ENCODE data around the gene TRIM10.

Gene TRIM10

DNA sequence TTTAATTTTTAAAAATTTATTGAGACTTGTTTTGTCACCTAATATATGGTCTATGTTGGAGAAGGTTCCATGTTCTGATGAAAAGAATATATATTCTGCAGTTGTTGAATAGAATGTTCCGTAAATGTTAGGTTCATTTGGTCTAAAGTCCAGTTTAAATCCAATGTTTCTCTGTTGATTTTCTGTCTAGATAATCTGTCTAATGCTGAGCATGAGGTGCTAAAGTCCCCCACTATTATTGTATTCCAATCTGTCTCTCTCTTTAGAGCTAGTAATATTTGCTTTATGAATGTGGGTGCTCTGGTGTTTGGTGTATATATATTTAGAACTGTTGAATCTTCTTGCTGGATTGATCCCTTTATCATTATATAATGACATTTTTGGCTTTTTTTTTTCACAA lies 17.8 kb upstream of the TRIM10 start:
- TF ChIP-seq ZNF548 (tag by site-specific recombination; IDR thresholded peaks at IDR 0.05) (no peak), ZNF404 (tag by site-specific recombination; IDR thresholded peaks at IDR 0.05) (no peak)
- TF ChIP-seq, protein P1, sequence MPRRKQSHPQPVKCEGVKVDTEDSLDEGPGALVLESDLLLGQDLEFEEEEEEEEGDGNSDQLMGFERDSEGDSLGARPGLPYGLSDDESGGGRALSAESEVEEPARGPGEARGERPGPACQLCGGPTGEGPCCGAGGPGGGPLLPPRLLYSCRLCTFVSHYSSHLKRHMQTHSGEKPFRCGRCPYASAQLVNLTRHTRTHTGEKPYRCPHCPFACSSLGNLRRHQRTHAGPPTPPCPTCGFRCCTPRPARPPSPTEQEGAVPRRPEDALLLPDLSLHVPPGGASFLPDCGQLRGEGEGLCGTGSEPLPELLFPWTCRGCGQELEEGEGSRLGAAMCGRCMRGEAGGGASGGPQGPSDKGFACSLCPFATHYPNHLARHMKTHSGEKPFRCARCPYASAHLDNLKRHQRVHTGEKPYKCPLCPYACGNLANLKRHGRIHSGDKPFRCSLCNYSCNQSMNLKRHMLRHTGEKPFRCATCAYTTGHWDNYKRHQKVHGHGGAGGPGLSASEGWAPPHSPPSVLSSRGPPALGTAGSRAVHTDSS (tag by site-specific recombination; IDR thresholded peaks at IDR 0.05): no peak
- no peaks in the 10 kb centered on the region for H3K9me3 ChIP-seq (ENCODE audit: control insufficient read depth, insufficient read depth, low read depth, low read length)
- no peak overlapping the region for H3K4me3 ChIP-seq (ENCODE audit: low read depth, low read length)
- no peak overlapping the region for H3K27ac ChIP-seq (ENCODE audit: extremely low read depth, low read depth, low read length)
- H3K36me3 ChIP-seq (ENCODE audit: control insufficient read depth in 2 of 2, insufficient read depth in 1 of 2, low read length in 2 of 2): no peaks in the 10 kb centered on the region
- no peaks in the 10 kb centered on the region for H3K4me1 ChIP-seq (ENCODE audit: control insufficient read depth, insufficient read depth, low read length)
- CTCF ChIA-PET: interaction anchor here (0.7 to 1.7 kb wide), 4 partner anchors 8 to 1215 kb away, joined by 3 to 5 read pairs (median 4); no protein-coding TSS in a partner anchor
- POLR2A ChIA-PET: no interaction called here

DNA sequence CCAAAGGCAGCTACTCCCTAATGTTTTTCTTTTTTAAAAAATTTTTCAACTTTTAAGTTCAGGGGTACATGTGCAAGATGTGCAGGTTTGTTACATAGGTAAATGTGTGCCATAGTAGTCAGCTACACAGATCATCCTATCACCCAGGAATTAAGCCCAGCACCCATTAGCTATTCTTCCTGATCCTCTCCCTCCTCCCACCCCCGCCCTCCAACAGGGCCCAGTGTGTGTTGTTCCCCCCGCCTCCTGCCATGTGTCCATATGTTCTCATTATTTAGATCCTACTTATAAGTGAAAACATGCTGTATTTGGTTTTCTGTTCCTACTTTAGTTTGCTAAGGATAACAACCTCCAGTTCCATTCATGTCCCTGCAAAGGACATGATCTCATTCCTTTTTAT lies 14.8 kb upstream of the TRIM10 start:
- no peaks in the 10 kb centered on the region for H3K36me3 ChIP-seq (ENCODE audit: control insufficient read depth in 2 of 2, insufficient read depth in 1 of 2, low read length in 2 of 2)
- CTCF ChIA-PET: interaction anchor here (0.6 to 2.2 kb wide), 7 partner anchors 44 to 327 kb away, joined by 3 to 12 read pairs (median 3); no protein-coding TSS in a partner anchor
- H3K9me3 ChIP-seq (ENCODE audit: control insufficient read depth, insufficient read depth, low read depth, low read length): no peaks in the 10 kb centered on the region
- no peak overlapping the region for H3K4me3 ChIP-seq (ENCODE audit: low read depth, low read length)
- POLR2A ChIA-PET: interaction anchor here (0.9 kb wide), 1 partner anchor 74 kb away, joined by 3 read pairs; no protein-coding TSS in a partner anchor
- TF ChIP-seq, protein P2, sequence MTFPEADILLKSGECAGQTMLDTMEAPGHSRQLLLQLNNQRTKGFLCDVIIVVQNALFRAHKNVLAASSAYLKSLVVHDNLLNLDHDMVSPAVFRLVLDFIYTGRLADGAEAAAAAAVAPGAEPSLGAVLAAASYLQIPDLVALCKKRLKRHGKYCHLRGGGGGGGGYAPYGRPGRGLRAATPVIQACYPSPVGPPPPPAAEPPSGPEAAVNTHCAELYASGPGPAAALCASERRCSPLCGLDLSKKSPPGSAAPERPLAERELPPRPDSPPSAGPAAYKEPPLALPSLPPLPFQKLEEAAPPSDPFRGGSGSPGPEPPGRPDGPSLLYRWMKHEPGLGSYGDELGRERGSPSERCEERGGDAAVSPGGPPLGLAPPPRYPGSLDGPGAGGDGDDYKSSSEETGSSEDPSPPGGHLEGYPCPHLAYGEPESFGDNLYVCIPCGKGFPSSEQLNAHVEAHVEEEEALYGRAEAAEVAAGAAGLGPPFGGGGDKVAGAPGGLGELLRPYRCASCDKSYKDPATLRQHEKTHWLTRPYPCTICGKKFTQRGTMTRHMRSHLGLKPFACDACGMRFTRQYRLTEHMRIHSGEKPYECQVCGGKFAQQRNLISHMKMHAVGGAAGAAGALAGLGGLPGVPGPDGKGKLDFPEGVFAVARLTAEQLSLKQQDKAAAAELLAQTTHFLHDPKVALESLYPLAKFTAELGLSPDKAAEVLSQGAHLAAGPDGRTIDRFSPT (tag by site-specific recombination; IDR thresholded peaks at IDR 0.05): no peak
- TF ChIP-seq GLI2 (tag by site-specific recombination; IDR thresholded peaks at IDR 0.05; ENCODE audit: borderline replicate concordance, low read depth) (no peak), ZNF660 (tag by site-specific recombination; IDR thresholded peaks at IDR 0.05) (no peak), ZNF138 (tag by site-specific recombination; IDR thresholded peaks at IDR 0.05; ENCODE audit: borderline replicate concordance) (no peak), SP2 (tag by site-specific recombination; IDR thresholded peaks at IDR 0.05) (no peak), ZNF302 (tag by site-specific recombination; IDR thresholded peaks at IDR 0.05; ENCODE audit: low read depth) (no peak), ZNF239 (tag by site-specific recombination; IDR thresholded peaks at IDR 0.05) (no peak), ZNF776 (tag by site-specific recombination; IDR thresholded peaks at IDR 0.05; ENCODE audit: borderline replicate concordance) (no peak), KLF16 (tag by site-specific recombination; IDR thresholded peaks at IDR 0.05) (no peak)
- TF ChIP-seq, protein P3, sequence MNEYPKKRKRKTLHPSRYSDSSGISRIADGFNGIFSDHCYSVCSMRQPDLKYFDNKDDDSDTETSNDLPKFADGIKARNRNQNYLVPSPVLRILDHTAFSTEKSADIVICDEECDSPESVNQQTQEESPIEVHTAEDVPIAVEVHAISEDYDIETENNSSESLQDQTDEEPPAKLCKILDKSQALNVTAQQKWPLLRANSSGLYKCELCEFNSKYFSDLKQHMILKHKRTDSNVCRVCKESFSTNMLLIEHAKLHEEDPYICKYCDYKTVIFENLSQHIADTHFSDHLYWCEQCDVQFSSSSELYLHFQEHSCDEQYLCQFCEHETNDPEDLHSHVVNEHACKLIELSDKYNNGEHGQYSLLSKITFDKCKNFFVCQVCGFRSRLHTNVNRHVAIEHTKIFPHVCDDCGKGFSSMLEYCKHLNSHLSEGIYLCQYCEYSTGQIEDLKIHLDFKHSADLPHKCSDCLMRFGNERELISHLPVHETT (tag by site-specific recombination; IDR thresholded peaks at IDR 0.05): no peak
- TF ChIP-seq, protein P4, sequence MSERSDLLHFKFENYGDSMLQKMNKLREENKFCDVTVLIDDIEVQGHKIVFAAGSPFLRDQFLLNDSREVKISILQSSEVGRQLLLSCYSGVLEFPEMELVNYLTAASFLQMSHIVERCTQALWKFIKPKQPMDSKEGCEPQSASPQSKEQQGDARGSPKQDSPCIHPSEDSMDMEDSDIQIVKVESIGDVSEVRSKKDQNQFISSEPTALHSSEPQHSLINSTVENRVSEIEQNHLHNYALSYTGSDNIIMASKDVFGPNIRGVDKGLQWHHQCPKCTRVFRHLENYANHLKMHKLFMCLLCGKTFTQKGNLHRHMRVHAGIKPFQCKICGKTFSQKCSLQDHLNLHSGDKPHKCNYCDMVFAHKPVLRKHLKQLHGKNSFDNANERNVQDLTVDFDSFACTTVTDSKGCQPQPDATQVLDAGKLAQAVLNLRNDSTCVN (tag by site-specific recombination; optimal IDR thresholded peaks at IDR 0.05): no peak
- H3K4me1 ChIP-seq (ENCODE audit: control insufficient read depth, insufficient read depth, low read length): no peaks in the 10 kb centered on the region
- no peak overlapping the region for H3K27ac ChIP-seq (ENCODE audit: extremely low read depth, low read depth, low read length)

DNA sequence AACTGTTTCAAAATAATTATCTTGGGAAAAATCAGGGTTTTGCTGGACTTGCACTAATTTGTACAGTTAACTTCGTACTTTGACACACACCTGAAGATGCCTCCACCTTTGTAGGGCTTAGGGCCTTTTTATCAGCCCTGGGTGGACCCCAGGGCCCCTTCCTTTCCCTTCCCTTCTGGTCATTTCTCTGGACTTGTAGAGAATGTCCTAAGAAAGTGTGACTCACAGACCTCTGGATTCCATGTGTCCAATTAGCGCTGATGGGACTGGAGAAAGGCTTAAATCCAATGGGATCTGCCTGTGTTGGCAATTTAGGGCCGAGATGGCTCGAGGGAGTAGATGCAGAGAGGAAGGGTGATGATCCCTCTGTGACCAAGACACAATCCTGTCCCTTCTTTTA lies 11.7 kb upstream of the TRIM10 start:
- POLR2A ChIA-PET: no interaction called here
- Histone ChIP-seq H3K9me3 (ENCODE audit: control insufficient read depth, insufficient read depth, low read depth, low read length) (no peaks in the 10 kb centered on the region), H3K4me3 (ENCODE audit: low read depth, low read length) (no peak overlapping the region), H3K36me3 (ENCODE audit: control insufficient read depth in 2 of 2, insufficient read depth in 1 of 2, low read length in 2 of 2) (no peaks in the 10 kb centered on the region), H3K27ac (ENCODE audit: extremely low read depth, low read depth, low read length) (no peak overlapping the region), H3K4me1 (ENCODE audit: control insufficient read depth, insufficient read depth, low read length) (no peaks in the 10 kb centered on the region)
- CTCF ChIA-PET: interaction anchor here (2.5 kb wide), 1 partner anchor 41 kb away, joined by 21 read pairs; no protein-coding TSS in a partner anchor
- TF ChIP-seq ZNF184 (tag by site-specific recombination; IDR thresholded peaks at IDR 0.05) (no peak), GLIS1 (tag by site-specific recombination; IDR thresholded peaks at IDR 0.05) (no peak)
- TF ChIP-seq, protein P5, sequence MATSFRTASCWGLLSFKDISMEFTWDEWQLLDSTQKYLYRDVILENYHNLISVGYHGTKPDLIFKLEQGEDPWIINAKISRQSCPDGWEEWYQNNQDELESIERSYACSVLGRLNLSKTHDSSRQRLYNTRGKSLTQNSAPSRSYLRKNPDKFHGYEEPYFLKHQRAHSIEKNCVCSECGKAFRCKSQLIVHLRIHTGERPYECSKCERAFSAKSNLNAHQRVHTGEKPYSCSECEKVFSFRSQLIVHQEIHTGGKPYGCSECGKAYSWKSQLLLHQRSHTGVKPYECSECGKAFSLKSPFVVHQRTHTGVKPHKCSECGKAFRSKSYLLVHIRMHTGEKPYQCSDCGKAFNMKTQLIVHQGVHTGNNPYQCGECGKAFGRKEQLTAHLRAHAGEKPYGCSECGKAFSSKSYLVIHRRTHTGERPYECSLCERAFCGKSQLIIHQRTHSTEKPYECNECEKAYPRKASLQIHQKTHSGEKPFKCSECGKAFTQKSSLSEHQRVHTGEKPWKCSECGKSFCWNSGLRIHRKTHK (tag by site-specific recombination; IDR thresholded peaks at IDR 0.05): no peak
- TF ChIP-seq, protein P6, sequence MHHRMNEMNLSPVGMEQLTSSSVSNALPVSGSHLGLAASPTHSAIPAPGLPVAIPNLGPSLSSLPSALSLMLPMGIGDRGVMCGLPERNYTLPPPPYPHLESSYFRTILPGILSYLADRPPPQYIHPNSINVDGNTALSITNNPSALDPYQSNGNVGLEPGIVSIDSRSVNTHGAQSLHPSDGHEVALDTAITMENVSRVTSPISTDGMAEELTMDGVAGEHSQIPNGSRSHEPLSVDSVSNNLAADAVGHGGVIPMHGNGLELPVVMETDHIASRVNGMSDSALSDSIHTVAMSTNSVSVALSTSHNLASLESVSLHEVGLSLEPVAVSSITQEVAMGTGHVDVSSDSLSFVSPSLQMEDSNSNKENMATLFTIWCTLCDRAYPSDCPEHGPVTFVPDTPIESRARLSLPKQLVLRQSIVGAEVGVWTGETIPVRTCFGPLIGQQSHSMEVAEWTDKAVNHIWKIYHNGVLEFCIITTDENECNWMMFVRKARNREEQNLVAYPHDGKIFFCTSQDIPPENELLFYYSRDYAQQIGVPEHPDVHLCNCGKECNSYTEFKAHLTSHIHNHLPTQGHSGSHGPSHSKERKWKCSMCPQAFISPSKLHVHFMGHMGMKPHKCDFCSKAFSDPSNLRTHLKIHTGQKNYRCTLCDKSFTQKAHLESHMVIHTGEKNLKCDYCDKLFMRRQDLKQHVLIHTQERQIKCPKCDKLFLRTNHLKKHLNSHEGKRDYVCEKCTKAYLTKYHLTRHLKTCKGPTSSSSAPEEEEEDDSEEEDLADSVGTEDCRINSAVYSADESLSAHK (tag by site-specific recombination; IDR thresholded peaks at IDR 0.05): no peak
- TF ChIP-seq, protein P7, sequence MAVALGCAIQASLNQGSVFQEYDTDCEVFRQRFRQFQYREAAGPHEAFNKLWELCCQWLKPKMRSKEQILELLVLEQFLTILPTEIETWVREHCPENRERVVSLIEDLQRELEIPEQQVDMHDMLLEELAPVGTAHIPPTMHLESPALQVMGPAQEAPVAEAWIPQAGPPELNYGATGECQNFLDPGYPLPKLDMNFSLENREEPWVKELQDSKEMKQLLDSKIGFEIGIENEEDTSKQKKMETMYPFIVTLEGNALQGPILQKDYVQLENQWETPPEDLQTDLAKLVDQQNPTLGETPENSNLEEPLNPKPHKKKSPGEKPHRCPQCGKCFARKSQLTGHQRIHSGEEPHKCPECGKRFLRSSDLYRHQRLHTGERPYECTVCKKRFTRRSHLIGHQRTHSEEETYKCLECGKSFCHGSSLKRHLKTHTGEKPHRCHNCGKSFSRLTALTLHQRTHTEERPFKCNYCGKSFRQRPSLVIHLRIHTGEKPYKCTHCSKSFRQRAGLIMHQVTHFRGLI (tag by site-specific recombination; IDR thresholded peaks at IDR 0.05): no peak
